Endothelial cell of umbilical vein (primary cell): ENCODE results near the gene SNED1. TPM values are rescaled to one million over a fixed set of nuclear protein-coding genes. Genes with fewer than 3 reads are reported as not detected.

Experiments
- BruUV-seq: library from RNA; stranded (reverse); fragments of 400-500 nt; replicated peaks from 2 replicates; lab custom pipeline; 2021; lab: Mats Ljungman, UMichigan
- CTCF ChIA-PET: fragments of 300-600, 350-600 bp; sonication (Branson Sonifier 250); formaldehyde crosslinking; loops from one replicate; lab custom pipeline; 2021; ENCODE audit warnings: antibody characterized with exemption, inconsistent platforms; lab: Charles Lee
- POLR2A ChIA-PET: fragments of 300-600, 350-600 bp; sonication (Branson Sonifier 250); formaldehyde crosslinking; loops from one replicate; lab custom pipeline; 2021; ENCODE audit warnings: antibody characterized with exemption, inconsistent platforms; lab: Charles Lee
- DNase-seq: peaks from one replicate; pipeline ENCODE4 v3.0.0-alpha.2; 2011; ENCODE audit warnings: low read depth, low spot score
- FAIRE-seq: peaks from 2 replicates; lab custom pipeline; 2011; peaks lifted over from hg19 to GRCh38; lab: Jason Lieb, UNC
- H2AFZ ChIP-seq: 2 replicates; pipeline ENCODE4 v1.6.0; 2012; ENCODE audit warnings: low read depth, low read length, control low read depth, inconsistent platforms
- H3K27ac ChIP-seq: 2 replicates; pipeline ENCODE4 v1.5.1; 2011; ENCODE audit warnings: low read depth, mild to moderate bottlenecking, control low read depth, low read length, moderate library complexity; ENCODE audit not compliant: insufficient read depth
- H3K27me3 ChIP-seq, 2 experiments: 2 replicates each; pipeline versions ENCODE4 v1.6.0 to v1.6.1; 2011; ENCODE audit warnings: low read length in 2 of 2, mixed read lengths in 1 of 2; ENCODE audit not compliant: control insufficient read depth in 2 of 2, insufficient read depth in 2 of 2
- H3K36me3 ChIP-seq, 2 experiments: 2 replicates in 1 of 2; 3 replicates in 1 of 2; pipeline ENCODE4 v1.5.1; 2011; ENCODE audit warnings: low read length in 2 of 2, mild to moderate bottlenecking in 1 of 2, moderate library complexity in 1 of 2; ENCODE audit not compliant: control insufficient read depth in 2 of 2, insufficient read depth in 2 of 2; ENCODE audit errors: extremely low read depth in 1 of 2
- H3K4me1 ChIP-seq: 3 replicates; pipeline ENCODE4 v1.5.1; 2011; ENCODE audit warnings: mild to moderate bottlenecking, low read length; ENCODE audit not compliant: control insufficient read depth, insufficient read depth; ENCODE audit errors: extremely low read depth
- H3K4me2 ChIP-seq: 2 replicates; pipeline ENCODE4 v1.6.1; 2011; ENCODE audit warnings: low read length, control low read depth, mixed read lengths; ENCODE audit not compliant: insufficient read depth
- H3K4me3 ChIP-seq, 3 experiments: fragments of 200-600 bp in 1 of 3; sonication (generic), shearing (Covaris generic) in 1 of 3; replicated peaks in 1 of 3; 2 replicates each; pipeline ENCODE4 v1.5.1; 2011 to 2016; ENCODE audit warnings: control low read depth in 3 of 3, low read length in 3 of 3, mild to moderate bottlenecking in 2 of 3, inconsistent platforms in 1 of 3, low read depth in 1 of 3, moderate library complexity in 1 of 3; ENCODE audit not compliant: insufficient read depth in 1 of 3
- H3K79me2 ChIP-seq: 2 replicates; pipeline ENCODE4 v1.6.0; 2012; ENCODE audit warnings: low read length, inconsistent platforms; ENCODE audit not compliant: control insufficient read depth, insufficient read depth
- H3K9ac ChIP-seq: replicated peaks from 2 replicates; pipeline ENCODE3; 2011; ENCODE audit warnings: low read length, control low read depth; ENCODE audit not compliant: insufficient read depth; ENCODE audit errors: extremely low read depth
- H3K9me1 ChIP-seq: replicated peaks from 3 replicates; pipeline ENCODE4 v1.6.0; 2011; ENCODE audit warnings: mild to moderate bottlenecking, low read length; ENCODE audit not compliant: control insufficient read depth, insufficient read depth; ENCODE audit errors: extremely low read depth
- H3K9me3 ChIP-seq: replicated peaks from 2 replicates; pipeline ENCODE4 v1.5.1; 2012; ENCODE audit warnings: low read length, inconsistent platforms; ENCODE audit not compliant: control insufficient read depth, insufficient read depth
- H4K20me1 ChIP-seq: replicated peaks from 2 replicates; pipeline ENCODE3; 2011; ENCODE audit warnings: mild to moderate bottlenecking, low read length; ENCODE audit not compliant: control insufficient read depth, insufficient read depth; ENCODE audit errors: extremely low read depth
- CTCF ChIP-seq, 2 donors: IDR thresholded peaks; 1 replicate in 1 of 2; 2 replicates in 1 of 2; pipeline ENCODE4 v1.5.1; 2011; ENCODE audit warnings: low read length in 2 of 2, mild to moderate bottlenecking in 2 of 2, moderate library complexity in 2 of 2, control low read depth in 1 of 2, inconsistent platforms in 1 of 2, low read depth in 1 of 2; ENCODE audit not compliant: insufficient read depth in 1 of 2; ENCODE audit errors: extremely low read depth in 1 of 2
- EZH2 ChIP-seq: IDR thresholded peaks from 2 replicates; pipeline ENCODE4 v1.6.1; 2012; ENCODE audit warnings: borderline replicate concordance, low read depth, mild to moderate bottlenecking, moderate library complexity, low read length, inconsistent platforms; ENCODE audit not compliant: severe bottlenecking
- FOS ChIP-seq: IDR thresholded peaks from 2 replicates; pipeline ENCODE4 v1.6.1; 2011; ENCODE audit warnings: mild to moderate bottlenecking, low read length, moderate library complexity, borderline replicate concordance; ENCODE audit not compliant: insufficient read depth
- GATA2 ChIP-seq: IDR thresholded peaks from 2 replicates; pipeline ENCODE4 v1.7.0; 2011; ENCODE audit warnings: low read depth, mild to moderate bottlenecking, moderate library complexity, mixed read lengths, low read length; ENCODE audit not compliant: insufficient read length, insufficient read depth
- JUN ChIP-seq: IDR thresholded peaks from 2 replicates; pipeline ENCODE4 v1.6.1; 2011; ENCODE audit warnings: borderline replicate concordance, low read depth; ENCODE audit not compliant: insufficient read length, insufficient read depth
- MYC ChIP-seq: IDR thresholded peaks from one replicate; pipeline ENCODE4 v1.6.1; 2011; ENCODE audit warnings: mild to moderate bottlenecking, low read depth, low read length
- POLR2A ChIP-seq: IDR thresholded peaks from 2 replicates; pipeline ENCODE4 v1.6.1; 2012; ENCODE audit warnings: low read depth, mild to moderate bottlenecking, control low read depth, low read length
- POLR2AphosphoS5 ChIP-seq: IDR thresholded peaks from 2 replicates; pipeline ENCODE4 v1.6.1; 2012; ENCODE audit warnings: low read depth, mild to moderate bottlenecking, control low read depth, low read length, moderate library complexity; ENCODE audit not compliant: insufficient read depth
- dilution Hi-C: fragments of 300-500 bp; cut with MboI; formaldehyde crosslinking; loops from one replicate; pipeline ENCODE4 v1.15.0; 2019; ENCODE audit warnings: low sequenced_read_pairs; ENCODE audit not compliant: extremely low pct_ligation_motif_present
- intact Hi-C: fragments of 100-400 bp; cut with micrococcal nuclease; formaldehyde crosslinking; loops from one replicate; pipeline ENCODE4 v1.10.0; 2022
- polyA plus RNA-seq, 4 experiments: library from polyadenylated mRNA; depleted of rRNA in 3 of 4; stranded (reverse) in 3 of 4; unstranded in 1 of 4; fragments of >200 nt; gene quantifications; 2 replicates each; pipeline versions ENCODE4 v1.2.1 to v1.2.3, GENCODE V29; 2011 to 2012; ENCODE audit warnings: missing spikeins in 1 of 4
- total RNA-seq: library from RNA; stranded (reverse); gene quantifications from 2 replicates; pipeline ENCODE4 v1.2.3, GENCODE V29; 2021
- TF ChIP-seq, protein P1 (sequence below): IDR thresholded peaks from 2 replicates; pipeline ENCODE4 v1.6.1; 2011; ENCODE audit not compliant: insufficient read depth, insufficient read length

SNED1 gene
- total and polyA plus RNA-seq, 2 donors (not counting 3 experiments of a cell fraction or from before 2014, with no cell fraction given): 14.1 to 17.2 TPM

DNA sequence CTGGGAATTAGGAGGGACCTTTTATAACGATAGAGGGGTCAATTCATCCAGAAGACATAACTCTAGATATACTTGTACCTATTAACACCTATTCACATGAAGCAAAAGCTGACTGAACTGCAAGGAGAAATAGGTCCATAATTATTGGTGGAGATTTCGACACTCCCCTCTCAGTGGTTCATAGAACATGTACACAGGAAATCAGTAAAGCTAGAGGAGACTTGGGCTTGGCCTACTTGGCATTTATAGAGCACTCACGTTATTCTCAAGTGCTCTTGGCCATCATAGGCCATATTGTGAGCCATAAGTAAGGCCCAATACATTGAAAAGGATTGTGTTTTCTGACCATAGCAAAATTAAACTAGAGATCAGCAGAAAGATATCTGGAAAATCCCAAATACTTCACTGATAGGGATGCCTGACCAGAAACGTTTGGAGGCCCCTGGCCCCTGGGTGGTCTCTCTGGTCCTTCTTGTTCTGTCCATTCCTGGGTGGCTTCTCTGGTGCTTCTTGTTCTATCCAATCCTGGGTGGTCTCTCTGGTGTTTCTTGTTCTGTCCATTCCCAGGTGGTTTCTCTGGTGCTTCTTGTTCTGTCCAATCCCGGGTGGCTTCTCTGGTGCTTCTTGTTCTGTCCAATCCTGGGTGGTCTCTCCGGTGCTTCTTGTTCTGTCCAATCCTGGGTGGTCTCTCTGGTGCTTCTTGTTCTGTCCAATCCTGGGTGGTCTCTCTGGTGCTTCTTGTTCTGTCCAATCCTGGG, 49.0 kb downstream of the SNED1 start:
- CTCF ChIA-PET: no interaction called here

More for the DNA sequence above, 49.0 kb downstream of the SNED1 start:
- Histone ChIP-seq H3K4me1 (no peaks in the 10 kb centered on the region), H3K9me1 (no peaks in the 10 kb centered on the region), H3K9me3 (no peaks in the 10 kb centered on the region), H4K20me1 (no peaks in the 10 kb centered on the region), H3K27me3 (no peaks in the 10 kb centered on the region), H3K27ac (no peak overlapping the region), H3K79me2 (no peaks in the 10 kb centered on the region), H3K4me2 (no peak overlapping the region), H3K9ac (no peak overlapping the region), H3K36me3 (peaks cover 0 to 9% of the 10 kb centered on the region in 2 experiments), H3K4me3 (no peak overlapping the region), H2AFZ (no peak overlapping the region)
- BruUV-seq: no TSS peak
- intact Hi-C loops: no loop called here
- no peak for FAIRE-seq
- no peak for TF ChIP-seq POLR2AphosphoS5
- TF ChIP-seq EZH2: no peak
- TF ChIP-seq JUN: no peak
- TF ChIP-seq MYC: no peak
- no peak for TF ChIP-seq CTCF (IDR thresholded peaks at IDR 0.05; ENCODE audit: extremely low read depth in 1 of 2, insufficient read depth in 1 of 2, low read depth in 1 of 2, low read length in 2 of 2)
- TF ChIP-seq, protein P1, sequence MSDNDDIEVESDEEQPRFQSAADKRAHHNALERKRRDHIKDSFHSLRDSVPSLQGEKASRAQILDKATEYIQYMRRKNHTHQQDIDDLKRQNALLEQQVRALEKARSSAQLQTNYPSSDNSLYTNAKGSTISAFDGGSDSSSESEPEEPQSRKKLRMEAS: no peak
- no peak for TF ChIP-seq FOS
- no peak for TF ChIP-seq GATA2
- no peak for TF ChIP-seq POLR2A
- POLR2A ChIA-PET: no interaction called here
- dilution Hi-C loops: no loop called here
- no peak for DNase-seq
